Astrocyte (in vitro differentiated cells and primary cell): ENCODE data around the gene ALK. TPM values are rescaled to one million over a fixed set of nuclear protein-coding genes. Genes with fewer than 3 reads are reported as not detected.

Experiments
- DNase-seq: peaks from one replicate; pipeline ENCODE4 v3.0.0-alpha.2; 2010; ENCODE audit warnings: low read depth
- FAIRE-seq: peaks from 2 replicates; lab custom pipeline; 2011; peaks lifted over from hg19 to GRCh38; lab: Jason Lieb, UNC
- H2AFZ ChIP-seq: 2 replicates; pipeline ENCODE4 v1.6.0; 2012; ENCODE audit warnings: low read depth, low read length, inconsistent platforms
- H3K27ac ChIP-seq: 2 replicates; pipeline ENCODE4 v1.5.1; 2011; ENCODE audit warnings: low read depth, low read length, inconsistent platforms
- H3K27me3 ChIP-seq: 2 replicates; pipeline ENCODE4 v1.6.0; 2011; ENCODE audit warnings: low read length, inconsistent platforms; ENCODE audit not compliant: insufficient read depth
- H3K36me3 ChIP-seq: 2 replicates; pipeline ENCODE4 v1.5.1; 2011; ENCODE audit warnings: low read length, inconsistent platforms; ENCODE audit not compliant: insufficient read depth
- H3K4me1 ChIP-seq: 2 replicates; pipeline ENCODE4 v1.5.1; 2011; ENCODE audit warnings: low read length, inconsistent platforms; ENCODE audit not compliant: insufficient read depth
- H3K4me2 ChIP-seq: 2 replicates; pipeline ENCODE4 v1.6.0; 2012; ENCODE audit warnings: low read length, inconsistent platforms
- H3K4me3 ChIP-seq: 2 replicates; pipeline ENCODE4 v1.5.1; 2011; ENCODE audit warnings: low read depth, mild to moderate bottlenecking, low read length, inconsistent platforms; ENCODE audit not compliant: insufficient read depth
- H3K79me2 ChIP-seq: 2 replicates; pipeline ENCODE4 v1.6.0; 2012; ENCODE audit warnings: mild to moderate bottlenecking, low read length, inconsistent platforms; ENCODE audit not compliant: insufficient read depth
- H3K9ac ChIP-seq: 2 replicates; pipeline ENCODE4 v1.6.0; 2012; ENCODE audit warnings: mild to moderate bottlenecking, low read length, inconsistent platforms
- H3K9me3 ChIP-seq: 2 replicates; pipeline ENCODE4 v1.5.1; 2012; ENCODE audit warnings: low read depth, mild to moderate bottlenecking, low read length, inconsistent platforms; ENCODE audit not compliant: insufficient read depth
- H4K20me1 ChIP-seq: 2 replicates; pipeline ENCODE4 v1.6.0; 2012; ENCODE audit warnings: low read length, inconsistent platforms; ENCODE audit not compliant: insufficient read depth
- H3K27ac Mint-ChIP-seq: one replicate; pipeline ENCODE4 v1.8.0; 2021; ENCODE audit warnings: mild to moderate bottlenecking, mixed read lengths; ENCODE audit not compliant: unreplicated experiment
- H3K27me3 Mint-ChIP-seq: one replicate; pipeline ENCODE4 v1.8.0; 2021; ENCODE audit warnings: low read depth, mixed read lengths; ENCODE audit not compliant: unreplicated experiment
- H3K36me3 Mint-ChIP-seq: one replicate; pipeline ENCODE4 v1.8.0; 2021; ENCODE audit warnings: low read depth, mixed read lengths; ENCODE audit not compliant: unreplicated experiment
- H3K4me1 Mint-ChIP-seq: one replicate; pipeline ENCODE4 v1.8.0; 2021; ENCODE audit warnings: low read depth, mixed read lengths; ENCODE audit not compliant: unreplicated experiment
- H3K4me3 Mint-ChIP-seq: one replicate; pipeline ENCODE4 v1.8.0; 2021; ENCODE audit warnings: mild to moderate bottlenecking, moderate library complexity, mixed read lengths; ENCODE audit not compliant: unreplicated experiment
- H3K9me3 Mint-ChIP-seq: one replicate; pipeline ENCODE4 v1.8.0; 2021; ENCODE audit warnings: mild to moderate bottlenecking, mixed read lengths; ENCODE audit not compliant: unreplicated experiment
- CTCF ChIP-seq: IDR thresholded peaks from 2 replicates; pipeline ENCODE4 v1.5.1; 2011; ENCODE audit warnings: low read depth, mild to moderate bottlenecking, inconsistent platforms, low read length, moderate library complexity; ENCODE audit not compliant: insufficient read depth
- EZH2 ChIP-seq: IDR thresholded peaks from 2 replicates; pipeline ENCODE4 v1.6.1; 2012; ENCODE audit warnings: mild to moderate bottlenecking, low read length, inconsistent platforms; ENCODE audit not compliant: insufficient read depth
- total RNA-seq: library from RNA; stranded (reverse); gene quantifications from 2 replicates; pipeline ENCODE4 v1.2.1, GENCODE V29; 2021

The ALK gene
- total RNA-seq, 1 donor from 2014 or later: 0.16 TPM

GRCh38 chr2:29276151-29276550, 645.2 kb downstream of the ALK start:
- DNase-seq: no peak
- FAIRE-seq: no peak
- H4K20me1 ChIP-seq: no peaks in the 10 kb centered on the region
- H3K4me1 Mint-ChIP-seq: no peaks in the 10 kb centered on the region
- no peaks in the 10 kb centered on the region for H3K9me3 ChIP-seq
- H3K4me3 ChIP-seq: no peak overlapping the region
- H3K9ac ChIP-seq: no peak overlapping the region
- H3K4me1 ChIP-seq: peaks cover 2% of the 10 kb centered on the region
- H3K9me3 Mint-ChIP-seq: peaks cover 12% of the 10 kb centered on the region
- no peak overlapping the region for H3K27ac ChIP-seq
- H3K36me3 Mint-ChIP-seq: peaks cover 3% of the 10 kb centered on the region
- H3K36me3 ChIP-seq: no peaks in the 10 kb centered on the region
- H2AFZ ChIP-seq: no peak overlapping the region
- H3K79me2 ChIP-seq: no peaks in the 10 kb centered on the region
- H3K27me3 ChIP-seq: peaks cover 34% of the 10 kb centered on the region
- H3K27me3 Mint-ChIP-seq: peaks cover 85% of the 10 kb centered on the region
- no peak overlapping the region for H3K4me2 ChIP-seq
- no peak overlapping the region for H3K27ac Mint-ChIP-seq
- no peak for TF ChIP-seq EZH2
- TF ChIP-seq CTCF: no peak
- no peak overlapping the region for H3K4me3 Mint-ChIP-seq

GRCh38 chr2:29275186-29275585, 646.2 kb downstream of the ALK start:
- no peak overlapping the region for H3K27ac ChIP-seq
- H3K9me3 ChIP-seq: no peaks in the 10 kb centered on the region
- no peaks in the 10 kb centered on the region for H3K4me1 Mint-ChIP-seq
- no peak for DNase-seq
- peaks cover 3% of the 10 kb centered on the region for H3K36me3 Mint-ChIP-seq
- H3K27ac Mint-ChIP-seq: no peak overlapping the region
- peaks cover 82% of the 10 kb centered on the region for H3K27me3 Mint-ChIP-seq
- FAIRE-seq: no peak
- H4K20me1 ChIP-seq: no peaks in the 10 kb centered on the region
- H3K9ac ChIP-seq: no peak overlapping the region
- no peaks in the 10 kb centered on the region for H3K4me1 ChIP-seq
- H3K4me3 ChIP-seq: no peak overlapping the region
- no peaks in the 10 kb centered on the region for H3K79me2 ChIP-seq
- H2AFZ ChIP-seq: no peak overlapping the region
- no peak overlapping the region for H3K4me3 Mint-ChIP-seq
- H3K36me3 ChIP-seq: no peaks in the 10 kb centered on the region
- H3K9me3 Mint-ChIP-seq: peaks cover 5% of the 10 kb centered on the region
- H3K4me2 ChIP-seq: no peak overlapping the region
- H3K27me3 ChIP-seq: peaks cover 28% of the 10 kb centered on the region
- TF ChIP-seq CTCF (no peak), EZH2 (no peak)

GRCh38 chr2:29273685-29274611, 647.4 kb downstream of the ALK start:
- no peak overlapping the region for H3K9ac ChIP-seq
- H3K4me1 ChIP-seq: no peaks in the 10 kb centered on the region
- H3K36me3 Mint-ChIP-seq: peaks cover 3% of the 10 kb centered on the region
- no peaks in the 10 kb centered on the region for H3K9me3 ChIP-seq
- no peaks in the 10 kb centered on the region for H3K79me2 ChIP-seq
- H3K27me3 ChIP-seq: peaks cover 29% of the 10 kb centered on the region
- H3K4me3 Mint-ChIP-seq: no peak overlapping the region
- DNase-seq: no peak
- H3K27me3 Mint-ChIP-seq: peaks cover 85% of the 10 kb centered on the region
- no peak overlapping the region for H3K27ac Mint-ChIP-seq
- H2AFZ ChIP-seq: no peak overlapping the region
- H4K20me1 ChIP-seq: no peaks in the 10 kb centered on the region
- peaks cover 2% of the 10 kb centered on the region for H3K9me3 Mint-ChIP-seq
- no peak for FAIRE-seq
- no peak overlapping the region for H3K4me2 ChIP-seq
- no peaks in the 10 kb centered on the region for H3K36me3 ChIP-seq
- H3K27ac ChIP-seq: no peak overlapping the region
- TF ChIP-seq CTCF: no peak
- no peak for TF ChIP-seq EZH2
- H3K4me3 ChIP-seq: no peak overlapping the region
- no peaks in the 10 kb centered on the region for H3K4me1 Mint-ChIP-seq
